Suprapubic skin (tissue), 4 donors: ENCODE data around the gene G6PC2. TPM values are rescaled to one million over a fixed set of nuclear protein-coding genes. Genes with fewer than 3 reads are reported as not detected.

Experiments
- DNase-seq, 2 donors: peaks; one replicate each; pipeline ENCODE4 v3.0.0-alpha.2; 2019; ENCODE audit warnings: low spot score in 2 of 2
- H3K27ac ChIP-seq: fragments of 200-600 bp; sonication (generic); one replicate; pipeline ENCODE4 v1.5.1; 2019
- H3K27me3 ChIP-seq: fragments of 200-600 bp; sonication (generic); one replicate; pipeline ENCODE4 v1.5.1; 2019
- H3K36me3 ChIP-seq: fragments of 200-600 bp; sonication (generic); one replicate; pipeline ENCODE4 v1.5.1; 2019
- H3K4me1 ChIP-seq: fragments of 200-600 bp; sonication (generic); one replicate; pipeline ENCODE4 v1.5.1; 2019
- H3K4me3 ChIP-seq: fragments of 200-600 bp; sonication (generic); one replicate; pipeline ENCODE4 v1.5.1; 2019; ENCODE audit warnings: mild to moderate bottlenecking
- H3K9me3 ChIP-seq: fragments of 200-600 bp; sonication (generic); one replicate; pipeline ENCODE4 v1.5.1; 2019
- EP300 ChIP-seq: sonication (generic); formaldehyde crosslinking; IDR thresholded peaks from one replicate; pipeline ENCODE4 v1.6.1; 2017; ENCODE audit warnings: antibody characterized with exemption
- POLR2A ChIP-seq, 2 donors: fragments of 450-650 bp; IDR thresholded peaks; one replicate each; pipeline ENCODE4 v1.6.1; 2017; ENCODE audit warnings: antibody characterized with exemption in 2 of 2, mild to moderate bottlenecking in 2 of 2, moderate library complexity in 2 of 2
- POLR2AphosphoS5 ChIP-seq, 3 donors: sonication (generic); formaldehyde crosslinking; IDR thresholded peaks; one replicate each; pipeline ENCODE4 v1.6.1; 2017; ENCODE audit warnings: antibody characterized with exemption in 3 of 3
- WGBS: methylation state at CpG from one replicate; pipeline ENCODE4 v1.1.5; 2018; 5-methylcytosine and 5-hydroxymethylcytosine counted together
- total RNA-seq, 4 donors: library from RNA; depleted of rRNA; stranded (reverse); fragments of >200 nt; gene quantifications; one replicate each; pipeline ENCODE4 v1.1.0, GENCODE V29; 2016
- TF ChIP-seq, protein P1 (sequence below), 2 donors: fragments of 200-600 bp in 1 of 2; fragments of 450-650 bp in 1 of 2; sonication (generic) in 1 of 2; IDR thresholded peaks; one replicate each; pipeline ENCODE4 v1.5.1; 2016 to 2019; ENCODE audit warnings: antibody characterized with exemption in 2 of 2, mild to moderate bottlenecking in 1 of 2, moderate library complexity in 1 of 2

The G6PC2 gene
- total RNA-seq, 4 donors from 2014 or later = not detected

DNA sequence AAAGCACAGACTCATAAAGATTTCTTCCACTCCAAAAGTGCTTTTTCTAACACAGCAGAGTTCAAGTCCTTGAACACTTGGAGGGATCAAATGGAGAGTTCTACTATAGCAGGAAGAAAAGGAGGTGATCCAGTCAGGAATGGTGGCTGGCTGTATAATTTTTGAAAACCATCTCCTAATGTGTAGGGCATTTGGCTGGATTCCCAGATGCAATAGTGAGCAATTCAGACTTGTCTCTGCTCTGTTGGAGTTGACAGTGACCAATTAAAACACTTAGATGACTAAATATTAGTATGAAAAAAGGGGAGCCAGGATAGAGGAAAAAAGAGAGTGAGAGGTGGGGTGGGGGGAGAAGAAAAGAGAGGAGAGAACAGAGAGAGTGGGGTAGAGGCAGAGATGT lies 5.3 kb upstream of the G6PC2 start:
- H3K4me1 ChIP-seq = no peaks in the 10 kb centered on the region

DNA sequence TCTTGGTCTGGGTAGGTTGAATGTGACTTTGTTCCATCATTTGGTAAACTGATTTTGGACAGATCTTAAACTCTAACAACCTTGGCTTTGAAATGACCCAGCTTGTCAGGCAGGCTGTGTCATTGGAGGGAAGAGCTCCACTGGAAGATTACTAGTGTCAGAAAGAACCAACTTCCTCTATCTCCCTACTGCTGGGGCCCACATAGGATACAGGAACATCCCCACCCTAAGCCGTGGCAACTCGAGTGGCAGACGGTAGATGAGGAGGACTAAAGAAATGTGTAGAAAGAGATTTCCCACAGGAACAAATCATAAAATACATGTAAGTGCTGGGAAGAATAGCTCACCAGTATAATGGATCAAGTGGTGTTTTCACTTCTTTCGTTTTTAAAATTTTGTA lies 4.3 kb upstream of the G6PC2 start:
- H3K36me3 ChIP-seq = no peaks in the 10 kb centered on the region
- H3K27ac ChIP-seq = no peak overlapping the region
- H3K27me3 ChIP-seq = no peaks in the 10 kb centered on the region
- H3K4me3 ChIP-seq = no peak overlapping the region
- 70% methylated on average over 4 of the region's 4 CpGs for WGBS
- H3K9me3 ChIP-seq = no peaks in the 10 kb centered on the region
- TF ChIP-seq POLR2A (IDR thresholded peaks at IDR 0.05) (no peak), POLR2AphosphoS5 (IDR thresholded peaks at IDR 0.05) (no peak), EP300 (no peak)
- TF ChIP-seq, protein P1, sequence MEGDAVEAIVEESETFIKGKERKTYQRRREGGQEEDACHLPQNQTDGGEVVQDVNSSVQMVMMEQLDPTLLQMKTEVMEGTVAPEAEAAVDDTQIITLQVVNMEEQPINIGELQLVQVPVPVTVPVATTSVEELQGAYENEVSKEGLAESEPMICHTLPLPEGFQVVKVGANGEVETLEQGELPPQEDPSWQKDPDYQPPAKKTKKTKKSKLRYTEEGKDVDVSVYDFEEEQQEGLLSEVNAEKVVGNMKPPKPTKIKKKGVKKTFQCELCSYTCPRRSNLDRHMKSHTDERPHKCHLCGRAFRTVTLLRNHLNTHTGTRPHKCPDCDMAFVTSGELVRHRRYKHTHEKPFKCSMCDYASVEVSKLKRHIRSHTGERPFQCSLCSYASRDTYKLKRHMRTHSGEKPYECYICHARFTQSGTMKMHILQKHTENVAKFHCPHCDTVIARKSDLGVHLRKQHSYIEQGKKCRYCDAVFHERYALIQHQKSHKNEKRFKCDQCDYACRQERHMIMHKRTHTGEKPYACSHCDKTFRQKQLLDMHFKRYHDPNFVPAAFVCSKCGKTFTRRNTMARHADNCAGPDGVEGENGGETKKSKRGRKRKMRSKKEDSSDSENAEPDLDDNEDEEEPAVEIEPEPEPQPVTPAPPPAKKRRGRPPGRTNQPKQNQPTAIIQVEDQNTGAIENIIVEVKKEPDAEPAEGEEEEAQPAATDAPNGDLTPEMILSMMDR (IDR thresholded peaks at IDR 0.05) = no peak
- DNase-seq = no peak
- H3K4me1 ChIP-seq = no peaks in the 10 kb centered on the region

More for the DNA sequence above, 5.3 kb upstream of the G6PC2 start:
- no peak for DNase-seq
- Histone ChIP-seq H3K36me3 (no peaks in the 10 kb centered on the region), H3K4me3 (no peak overlapping the region), H3K27ac (no peak overlapping the region), H3K9me3 (no peaks in the 10 kb centered on the region), H3K27me3 (no peaks in the 10 kb centered on the region)
- TF ChIP-seq, protein P1 (IDR thresholded peaks at IDR 0.05) = no peak
- TF ChIP-seq EP300 (no peak), POLR2A (IDR thresholded peaks at IDR 0.05) (no peak), POLR2AphosphoS5 (IDR thresholded peaks at IDR 0.05) (no peak)

DNA sequence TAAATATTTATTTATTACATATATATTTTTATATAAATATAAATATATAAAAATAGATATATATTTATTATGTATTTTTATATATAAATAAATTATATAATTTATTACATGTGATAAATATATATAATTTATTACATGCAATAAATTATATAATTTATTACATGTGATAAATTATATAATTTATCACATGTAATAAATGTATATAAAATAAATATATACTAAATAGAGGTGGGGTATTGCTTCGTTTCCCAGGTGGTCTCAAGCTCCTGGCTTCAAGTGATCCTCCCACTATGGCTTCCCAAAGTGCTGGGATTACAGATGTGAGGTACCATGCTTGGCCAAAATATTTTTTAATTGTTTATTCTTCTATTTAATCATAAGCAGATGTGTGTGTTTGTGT lies 3.6 kb upstream of the G6PC2 start:
- Histone ChIP-seq H3K4me1 (no peaks in the 10 kb centered on the region), H3K27me3 (no peaks in the 10 kb centered on the region), H3K36me3 (no peaks in the 10 kb centered on the region), H3K4me3 (no peak overlapping the region), H3K27ac (no peak overlapping the region), H3K9me3 (no peaks in the 10 kb centered on the region)
- 87% methylated on average over 1 of the region's 1 CpG for WGBS
- no peak for DNase-seq
- TF ChIP-seq POLR2A (IDR thresholded peaks at IDR 0.05) = no peak
- no peak for TF ChIP-seq POLR2AphosphoS5 (IDR thresholded peaks at IDR 0.05)
- no peak for TF ChIP-seq EP300
- TF ChIP-seq, protein P1 (IDR thresholded peaks at IDR 0.05) = no peak

DNA sequence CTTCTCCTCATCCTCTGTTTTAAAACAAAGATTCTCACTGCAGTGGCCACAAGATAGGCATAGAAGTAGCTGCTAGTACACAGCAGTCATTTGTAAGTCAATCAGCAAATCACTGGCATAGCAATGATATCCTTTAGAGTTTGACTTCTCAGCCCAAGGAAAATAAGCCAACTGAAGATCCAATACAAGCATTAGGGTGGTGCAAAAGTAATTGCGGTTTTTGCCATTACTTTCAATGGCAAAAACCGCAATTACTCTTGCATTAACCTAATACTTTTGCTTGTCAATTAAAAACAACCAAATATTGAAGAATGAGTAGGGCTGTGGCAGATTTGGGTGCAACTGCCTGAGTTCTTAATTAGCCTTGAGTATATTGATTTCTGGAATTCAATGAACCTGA lies 2.8 kb downstream of the G6PC2 start:
- no peaks in the 10 kb centered on the region for H3K27me3 ChIP-seq
- no peak overlapping the region for H3K4me3 ChIP-seq
- no peaks in the 10 kb centered on the region for H3K4me1 ChIP-seq
- WGBS = 93% methylated on average over 2 of the region's 2 CpGs
- H3K36me3 ChIP-seq = no peaks in the 10 kb centered on the region
- H3K27ac ChIP-seq = no peak overlapping the region
- H3K9me3 ChIP-seq = no peaks in the 10 kb centered on the region
- no peak for DNase-seq
- TF ChIP-seq EP300 (no peak), POLR2AphosphoS5 (IDR thresholded peaks at IDR 0.05) (no peak), POLR2A (IDR thresholded peaks at IDR 0.05) (no peak)
- TF ChIP-seq, protein P1 (IDR thresholded peaks at IDR 0.05) = no peak

DNA sequence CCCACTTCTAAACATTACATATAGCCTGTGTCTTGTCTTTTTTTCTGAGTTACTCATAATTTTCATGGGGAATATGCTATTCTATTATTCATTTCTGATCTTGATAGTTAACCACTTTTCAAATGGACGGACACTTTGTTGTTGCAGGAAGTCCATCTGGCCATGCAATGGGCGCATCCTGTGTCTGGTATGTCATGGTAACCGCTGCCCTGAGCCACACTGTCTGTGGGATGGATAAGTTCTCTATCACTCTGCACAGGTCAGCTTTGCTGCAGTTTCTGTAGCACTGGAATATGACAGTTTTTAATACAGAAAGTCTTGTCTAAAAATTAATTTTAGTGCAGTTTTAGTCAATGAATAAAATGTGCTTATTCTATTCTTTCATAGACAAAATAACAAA lies 3.3 kb downstream of the G6PC2 start:
- TF ChIP-seq POLR2A (IDR thresholded peaks at IDR 0.05) (no peak), POLR2AphosphoS5 (IDR thresholded peaks at IDR 0.05) (no peak), EP300 (no peak)
- TF ChIP-seq, protein P1 (IDR thresholded peaks at IDR 0.05) = no peak
- Histone ChIP-seq H3K4me3 (no peak overlapping the region), H3K9me3 (no peaks in the 10 kb centered on the region), H3K36me3 (no peaks in the 10 kb centered on the region), H3K4me1 (no peaks in the 10 kb centered on the region), H3K27ac (no peak overlapping the region), H3K27me3 (no peaks in the 10 kb centered on the region)
- WGBS = 92% methylated on average over 3 of the region's 3 CpGs
- DNase-seq = no peak
